ENCODE results near the gene FAM149B1.

Gene FAM149B1

GRCh38 chr10:73289958-73290357, 122.0 kb downstream of the FAM149B1 start:
- H3K27me3 ChIP-seq (ENCODE audit: insufficient read depth, low read length) = no peaks in the 10 kb centered on the region
- H3K4me3 ChIP-seq (ENCODE audit: low read length) = no peak overlapping the region
- no peak overlapping the region for H2AFZ ChIP-seq (ENCODE audit: low read depth, low read length)
- no peaks in the 10 kb centered on the region for H3K36me3 ChIP-seq (ENCODE audit: insufficient read depth, low read length)
- H3K4me1 ChIP-seq (ENCODE audit: insufficient read depth, low read length) = no peaks in the 10 kb centered on the region
- no peaks in the 10 kb centered on the region for H3K9me3 ChIP-seq (ENCODE audit: low read length)

GRCh38 chr10:73293461-73293860, 125.5 kb downstream of the FAM149B1 start:
- Histone ChIP-seq H3K4me1 (ENCODE audit: insufficient read depth, low read length) (no peaks in the 10 kb centered on the region), H3K9me3 (ENCODE audit: low read length) (no peaks in the 10 kb centered on the region), H3K27me3 (ENCODE audit: insufficient read depth, low read length) (no peaks in the 10 kb centered on the region)

More at GRCh38 chr10:73293461-73293860, 125.5 kb downstream of the FAM149B1 start:
- H3K4me3 ChIP-seq (ENCODE audit: low read length) = no peak overlapping the region
- H3K36me3 ChIP-seq (ENCODE audit: insufficient read depth, low read length) = no peaks in the 10 kb centered on the region
- H2AFZ ChIP-seq (ENCODE audit: low read depth, low read length) = no peak overlapping the region

Measured in neuron (in vitro differentiated cells).